Smooth muscle cell (in vitro differentiated cells): ENCODE results near the gene FGF2. TPM values are rescaled to one million over a fixed set of nuclear protein-coding genes. Genes with fewer than 3 reads are reported as not detected.

Experiments
- DNase-seq: peaks from one replicate; lab custom pipeline; 2025; ENCODE audit not compliant: unreplicated experiment; lab: John Stamatoyannopoulos, UW
- H2AFZ ChIP-seq: fragments of 200-600 bp; sonication (generic); 2 replicates; pipeline ENCODE4 v1.6.0; 2016; ENCODE audit warnings: antibody characterized with exemption, low read depth, mild to moderate bottlenecking
- H3F3A ChIP-seq: fragments of 200-600 bp; sonication (generic); 2 replicates; pipeline ENCODE4 v1.6.0; 2017; ENCODE audit warnings: antibody characterized with exemption, low read depth
- H3K27ac ChIP-seq: fragments of 200-600 bp; sonication (generic); 2 replicates; pipeline ENCODE4 v1.5.1; 2016; ENCODE audit warnings: low read depth, mild to moderate bottlenecking
- H3K27me3 ChIP-seq: fragments of 200-600 bp; sonication (generic); 2 replicates; pipeline ENCODE4 v1.6.1; 2016; ENCODE audit warnings: low read depth, mild to moderate bottlenecking
- H3K36me3 ChIP-seq: fragments of 200-600 bp; sonication (generic); 2 replicates; pipeline ENCODE4 v1.5.1; 2016; ENCODE audit warnings: low read depth
- H3K4me1 ChIP-seq: fragments of 200-600 bp; sonication (generic); 2 replicates; pipeline ENCODE4 v1.5.1; 2016; ENCODE audit warnings: low read depth
- H3K4me2 ChIP-seq: fragments of 200-600 bp; sonication (generic); 2 replicates; pipeline ENCODE4 v1.6.0; 2016; ENCODE audit warnings: mild to moderate bottlenecking
- H3K4me3 ChIP-seq: fragments of 200-600 bp; sonication (generic); 2 replicates; pipeline ENCODE4 v1.5.1; 2016; ENCODE audit warnings: mild to moderate bottlenecking
- H3K79me2 ChIP-seq: fragments of 200-600 bp; sonication (generic); 2 replicates; pipeline ENCODE4 v1.6.0; 2016; ENCODE audit warnings: low read depth, mild to moderate bottlenecking
- H3K9ac ChIP-seq: fragments of 200-600 bp; sonication (generic); 2 replicates; pipeline ENCODE4 v1.6.0; 2016; ENCODE audit warnings: low read depth
- H3K9me3 ChIP-seq: fragments of 200-600 bp; sonication (generic); replicated peaks from 2 replicates; pipeline ENCODE4 v1.5.1; 2016; ENCODE audit warnings: low read depth
- H4K20me1 ChIP-seq: fragments of 200-600 bp; sonication (generic); 2 replicates; pipeline ENCODE4 v1.6.0; 2016; ENCODE audit warnings: low read depth
- WGBS: methylation state at CpG from one replicate; pipeline ENCODE4 v1.1.7; 2016; ENCODE audit warnings: low lambda C conversion rate; 5-methylcytosine and 5-hydroxymethylcytosine counted together
- polyA plus RNA-seq: library from polyadenylated mRNA; unstranded; fragments of >200 nt; fragmentation: Nextera tagmentation; extraction: Ambion mirVana; gene quantifications from 2 replicates; pipeline ENCODE4 v1.2.1, GENCODE V29; 2016
- total RNA-seq: library from RNA; depleted of rRNA; stranded (reverse); fragments of >200 nt; gene quantifications from 2 replicates; pipeline ENCODE4 v1.2.3, GENCODE V29; 2014
- TF ChIP-seq, protein P1 (sequence below): fragments of 200-600 bp; sonication (generic); IDR thresholded peaks from 2 replicates; pipeline ENCODE4 v1.5.1; 2017; ENCODE audit warnings: borderline replicate concordance, mild to moderate bottlenecking, antibody characterized with exemption; ENCODE audit not compliant: insufficient read depth, poor library complexity, severe bottlenecking

The FGF2 gene
- total and polyA plus RNA-seq, 2 experiments from 2014 or later: 11.8 to 18.9 TPM

DNA sequence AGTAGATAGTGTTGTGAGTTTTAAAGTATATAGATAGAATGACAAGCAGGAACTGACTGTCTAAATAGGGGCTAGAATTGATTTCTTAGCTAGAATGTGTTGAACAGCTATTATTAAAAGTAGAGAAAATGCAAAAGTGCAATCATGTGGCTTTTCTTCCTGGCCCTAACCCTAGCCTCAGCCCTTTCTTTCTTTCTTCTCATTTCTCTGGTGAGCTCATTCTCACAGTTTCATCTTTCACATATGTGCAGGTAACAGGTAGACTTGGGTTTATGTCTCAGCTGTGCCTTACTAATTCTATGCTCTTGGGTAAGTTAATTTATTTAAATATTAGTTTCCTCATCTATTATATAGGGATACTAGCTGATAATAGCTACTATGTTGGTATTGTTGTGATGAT lies 24.9 kb downstream of the FGF2 start:
- H3K79me2 ChIP-seq: peaks cover 18% of the 10 kb centered on the region
- TF ChIP-seq, protein P1, sequence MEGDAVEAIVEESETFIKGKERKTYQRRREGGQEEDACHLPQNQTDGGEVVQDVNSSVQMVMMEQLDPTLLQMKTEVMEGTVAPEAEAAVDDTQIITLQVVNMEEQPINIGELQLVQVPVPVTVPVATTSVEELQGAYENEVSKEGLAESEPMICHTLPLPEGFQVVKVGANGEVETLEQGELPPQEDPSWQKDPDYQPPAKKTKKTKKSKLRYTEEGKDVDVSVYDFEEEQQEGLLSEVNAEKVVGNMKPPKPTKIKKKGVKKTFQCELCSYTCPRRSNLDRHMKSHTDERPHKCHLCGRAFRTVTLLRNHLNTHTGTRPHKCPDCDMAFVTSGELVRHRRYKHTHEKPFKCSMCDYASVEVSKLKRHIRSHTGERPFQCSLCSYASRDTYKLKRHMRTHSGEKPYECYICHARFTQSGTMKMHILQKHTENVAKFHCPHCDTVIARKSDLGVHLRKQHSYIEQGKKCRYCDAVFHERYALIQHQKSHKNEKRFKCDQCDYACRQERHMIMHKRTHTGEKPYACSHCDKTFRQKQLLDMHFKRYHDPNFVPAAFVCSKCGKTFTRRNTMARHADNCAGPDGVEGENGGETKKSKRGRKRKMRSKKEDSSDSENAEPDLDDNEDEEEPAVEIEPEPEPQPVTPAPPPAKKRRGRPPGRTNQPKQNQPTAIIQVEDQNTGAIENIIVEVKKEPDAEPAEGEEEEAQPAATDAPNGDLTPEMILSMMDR: no peak
- H4K20me1 ChIP-seq: no peaks in the 10 kb centered on the region
- no peaks in the 10 kb centered on the region for H3K27me3 ChIP-seq
- no peak overlapping the region for H3K9ac ChIP-seq
- peaks cover 18% of the 10 kb centered on the region for H3K4me1 ChIP-seq
- no peak for DNase-seq
- no peaks in the 10 kb centered on the region for H3F3A ChIP-seq
- H3K27ac ChIP-seq: no peak overlapping the region
- H3K9me3 ChIP-seq: no peaks in the 10 kb centered on the region
- no peak overlapping the region for H3K4me3 ChIP-seq
- H2AFZ ChIP-seq: no peak overlapping the region
- no peaks in the 10 kb centered on the region for H3K36me3 ChIP-seq
- H3K4me2 ChIP-seq: no peak overlapping the region

DNA sequence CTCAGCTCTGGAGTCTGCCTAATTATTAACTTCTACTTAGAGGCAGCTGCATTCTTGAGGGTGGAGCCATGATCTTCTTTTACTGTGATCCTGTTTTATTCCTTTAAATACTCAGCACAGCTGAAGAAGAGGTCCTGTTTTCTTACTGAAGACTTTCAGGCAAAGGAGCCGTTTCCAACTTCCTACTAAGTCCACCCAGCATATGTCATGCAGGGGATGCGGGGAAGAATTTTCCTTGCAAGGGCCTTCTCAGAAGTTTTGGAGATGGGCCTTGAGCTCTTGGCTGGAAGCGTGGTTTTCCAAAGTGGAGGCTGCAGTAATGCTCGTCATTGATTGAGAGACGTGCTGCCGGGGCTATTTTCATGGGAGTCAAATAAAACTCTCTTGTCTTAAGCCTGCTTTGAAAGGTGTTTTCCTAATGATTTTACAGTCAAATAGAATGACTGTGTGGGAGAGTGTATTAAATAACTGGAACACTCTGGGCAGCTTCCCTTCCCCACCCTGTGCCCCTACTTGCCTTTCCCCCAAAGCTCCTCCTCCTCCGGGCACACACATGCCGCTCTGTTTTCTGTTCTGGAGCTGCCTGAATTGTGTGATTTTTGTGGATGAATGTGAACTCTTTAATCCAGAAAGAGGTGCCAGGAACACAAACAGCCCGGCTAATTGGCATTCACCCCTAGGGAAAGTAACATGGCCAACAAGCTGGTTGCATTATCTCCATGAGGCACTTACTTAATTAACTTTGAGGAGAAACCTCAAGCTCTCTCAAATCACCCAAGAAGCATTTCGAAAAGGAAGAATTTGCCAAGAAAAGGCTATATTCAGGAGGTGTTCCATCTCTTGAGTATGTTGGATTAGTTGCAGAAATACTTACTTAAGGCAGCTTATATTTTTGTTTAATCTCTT lies 28.1 kb downstream of the FGF2 start:
- H3K27me3 ChIP-seq: no peaks in the 10 kb centered on the region
- no peaks in the 10 kb centered on the region for H4K20me1 ChIP-seq
- H3K4me1 ChIP-seq: peaks cover 22% of the 10 kb centered on the region
- TF ChIP-seq, protein P1: no peak
- no peaks in the 10 kb centered on the region for H3K9me3 ChIP-seq
- peak overlapping the region; percentile 57 for H3K4me2 ChIP-seq
- H3K79me2 ChIP-seq: peaks cover 25% of the 10 kb centered on the region
- no peak overlapping the region for H3K9ac ChIP-seq
- H3K27ac ChIP-seq: no peak overlapping the region
- no peak overlapping the region for H3K4me3 ChIP-seq
- H3F3A ChIP-seq: no peaks in the 10 kb centered on the region
- no peaks in the 10 kb centered on the region for H3K36me3 ChIP-seq
- peak overlapping the region; percentile 39 for H2AFZ ChIP-seq
- no peak for DNase-seq
- WGBS: 80% methylated on average over 10 of the region's 10 CpGs

DNA sequence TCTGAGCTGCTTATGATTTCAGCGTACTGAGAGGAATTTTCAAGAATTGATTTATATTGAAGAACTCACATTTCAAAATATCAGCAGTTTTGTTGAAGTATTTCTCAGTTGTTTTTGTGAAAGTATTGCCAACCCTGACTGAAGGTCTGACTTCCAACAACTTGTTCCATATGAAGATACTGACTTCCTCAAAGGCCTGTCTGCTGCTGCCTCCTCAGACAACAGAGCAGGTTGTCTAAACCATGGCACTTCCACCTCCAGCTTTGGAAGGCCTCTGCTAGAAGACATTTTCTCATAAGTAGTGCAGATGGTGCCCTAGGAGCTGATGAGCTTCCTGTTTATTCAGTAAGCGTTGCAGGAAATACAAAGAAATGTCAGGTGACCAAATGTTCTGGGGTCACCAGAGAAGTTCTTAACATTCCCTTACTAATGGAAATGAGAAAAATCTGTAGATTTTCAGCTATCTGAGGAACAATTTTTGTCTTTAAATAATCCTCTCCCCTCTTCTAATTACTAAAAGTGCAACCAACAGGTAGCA lies 28.8 kb downstream of the FGF2 start:
- Histone ChIP-seq H2AFZ (no peak overlapping the region), H3F3A (no peaks in the 10 kb centered on the region), H3K9ac (no peak overlapping the region), H3K27ac (no peak overlapping the region), H3K4me1 (peaks cover 22% of the 10 kb centered on the region), H3K27me3 (no peaks in the 10 kb centered on the region), H3K36me3 (no peaks in the 10 kb centered on the region), H3K4me2 (no peak overlapping the region), H4K20me1 (no peaks in the 10 kb centered on the region), H3K4me3 (no peak overlapping the region), H3K79me2 (peaks cover 25% of the 10 kb centered on the region), H3K9me3 (no peaks in the 10 kb centered on the region)
- TF ChIP-seq, protein P1: no peak
- 77% methylated on average over 2 of the region's 2 CpGs for WGBS
- DNase-seq: no peak
